GM13976 (cell line): ENCODE data around the gene RBPJ.

Experiments
- DNase-seq: peaks from one replicate; pipeline ENCODE4 v3.0.0; 2012; ENCODE audit warnings: low spot score
- CTCF ChIP-seq: IDR thresholded peaks from 2 replicates; pipeline ENCODE4 v1.5.1; 2012; ENCODE audit warnings: borderline replicate concordance, mild to moderate bottlenecking; ENCODE audit not compliant: insufficient read depth; ENCODE audit errors: extremely low read depth, missing control alignments, control extremely low read depth
- in situ Hi-C: fragments of 300-500 bp; cut with MboI; formaldehyde crosslinking; loops from one replicate; pipeline ENCODE4 v1.12.0; 2022; ENCODE audit warnings: low sequenced_read_pairs, mixed read lengths, inconsistent platforms; ENCODE audit not compliant: unreplicated experiment

Gene RBPJ

GRCh38 chr4:26476545-26476944, 155.7 kb downstream of the RBPJ start:
- no peak for TF ChIP-seq CTCF
- DNase-seq, result no peak
- in situ Hi-C loops, result no loop called here

- DNase-seq, result no peak
- in situ Hi-C loops, result no loop called here
These were observed 157.5 kb downstream of the RBPJ start for GRCh38 chr4:26478330-26478729.

GRCh38 chr4:26482508-26483462, 162.0 kb downstream of the RBPJ start:
- no peak for TF ChIP-seq CTCF
- in situ Hi-C loops, result no loop called here
- DNase-seq, result no peak

More at GRCh38 chr4:26478330-26478729, 157.5 kb downstream of the RBPJ start:
- no peak for TF ChIP-seq CTCF

GRCh38 chr4:26484032-26484515, 163.3 kb downstream of the RBPJ start:
- DNase-seq, result no peak
- TF ChIP-seq CTCF, result no peak
- in situ Hi-C loops, result no loop called here

GRCh38 chr4:26484516-26484915, 163.7 kb downstream of the RBPJ start:
- in situ Hi-C loops, result no loop called here
- no peak for DNase-seq
- no peak for TF ChIP-seq CTCF
